Measurements from ENCODE around the gene SCO2. TPM values are rescaled to one million over a fixed set of nuclear protein-coding genes. Genes with fewer than 3 reads are reported as not detected.

Gene SCO2
- polyA plus RNA-seq, 1 experiment: 2.5 TPM

DNA sequence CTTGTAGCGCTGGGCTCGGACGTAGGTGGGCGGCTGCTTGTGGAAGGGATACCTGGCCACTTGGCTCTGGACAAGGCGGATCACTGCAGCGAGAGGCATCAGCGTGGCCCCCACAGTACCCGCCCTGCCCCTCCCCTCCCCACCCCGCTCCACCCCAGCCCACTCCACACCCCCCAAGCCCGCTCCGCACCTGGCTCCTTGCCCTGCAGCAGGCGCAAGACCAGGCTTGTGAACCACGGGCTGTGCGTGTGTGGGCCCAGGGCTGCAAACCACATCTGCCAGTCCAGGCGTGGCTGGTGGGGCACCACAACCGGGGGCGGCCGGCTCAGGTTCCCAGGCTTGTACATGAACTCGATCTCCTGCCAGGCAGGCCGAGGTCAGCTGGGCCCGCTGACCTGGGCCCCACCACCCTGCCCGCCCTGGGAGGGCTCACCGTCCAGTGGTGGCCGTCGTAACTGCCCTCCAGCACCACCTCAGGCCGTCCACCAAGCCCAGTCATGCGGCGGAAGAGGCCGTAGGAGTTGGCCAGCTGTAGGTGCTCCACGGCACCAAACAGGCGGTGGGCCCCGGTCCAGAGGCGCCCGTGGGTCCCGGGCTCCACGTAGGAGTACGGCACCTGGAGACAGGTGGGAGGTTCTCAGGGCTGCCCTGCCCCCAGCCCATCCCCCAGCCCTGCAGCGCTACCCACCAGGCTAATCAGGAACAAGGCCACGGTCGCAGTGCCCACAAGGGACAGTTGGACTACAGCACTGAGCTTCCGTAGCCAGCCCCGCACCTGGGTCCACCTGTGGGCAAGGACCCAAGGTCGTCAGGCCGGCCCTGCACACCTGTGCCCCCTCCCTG is 20.8 kb downstream of the SCO2 start:
- TF ChIP-seq, protein P1, sequence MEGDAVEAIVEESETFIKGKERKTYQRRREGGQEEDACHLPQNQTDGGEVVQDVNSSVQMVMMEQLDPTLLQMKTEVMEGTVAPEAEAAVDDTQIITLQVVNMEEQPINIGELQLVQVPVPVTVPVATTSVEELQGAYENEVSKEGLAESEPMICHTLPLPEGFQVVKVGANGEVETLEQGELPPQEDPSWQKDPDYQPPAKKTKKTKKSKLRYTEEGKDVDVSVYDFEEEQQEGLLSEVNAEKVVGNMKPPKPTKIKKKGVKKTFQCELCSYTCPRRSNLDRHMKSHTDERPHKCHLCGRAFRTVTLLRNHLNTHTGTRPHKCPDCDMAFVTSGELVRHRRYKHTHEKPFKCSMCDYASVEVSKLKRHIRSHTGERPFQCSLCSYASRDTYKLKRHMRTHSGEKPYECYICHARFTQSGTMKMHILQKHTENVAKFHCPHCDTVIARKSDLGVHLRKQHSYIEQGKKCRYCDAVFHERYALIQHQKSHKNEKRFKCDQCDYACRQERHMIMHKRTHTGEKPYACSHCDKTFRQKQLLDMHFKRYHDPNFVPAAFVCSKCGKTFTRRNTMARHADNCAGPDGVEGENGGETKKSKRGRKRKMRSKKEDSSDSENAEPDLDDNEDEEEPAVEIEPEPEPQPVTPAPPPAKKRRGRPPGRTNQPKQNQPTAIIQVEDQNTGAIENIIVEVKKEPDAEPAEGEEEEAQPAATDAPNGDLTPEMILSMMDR (IDR thresholded peaks at IDR 0.05; ENCODE audit: insufficient read depth, low read depth, low read length): no peak

DNA sequence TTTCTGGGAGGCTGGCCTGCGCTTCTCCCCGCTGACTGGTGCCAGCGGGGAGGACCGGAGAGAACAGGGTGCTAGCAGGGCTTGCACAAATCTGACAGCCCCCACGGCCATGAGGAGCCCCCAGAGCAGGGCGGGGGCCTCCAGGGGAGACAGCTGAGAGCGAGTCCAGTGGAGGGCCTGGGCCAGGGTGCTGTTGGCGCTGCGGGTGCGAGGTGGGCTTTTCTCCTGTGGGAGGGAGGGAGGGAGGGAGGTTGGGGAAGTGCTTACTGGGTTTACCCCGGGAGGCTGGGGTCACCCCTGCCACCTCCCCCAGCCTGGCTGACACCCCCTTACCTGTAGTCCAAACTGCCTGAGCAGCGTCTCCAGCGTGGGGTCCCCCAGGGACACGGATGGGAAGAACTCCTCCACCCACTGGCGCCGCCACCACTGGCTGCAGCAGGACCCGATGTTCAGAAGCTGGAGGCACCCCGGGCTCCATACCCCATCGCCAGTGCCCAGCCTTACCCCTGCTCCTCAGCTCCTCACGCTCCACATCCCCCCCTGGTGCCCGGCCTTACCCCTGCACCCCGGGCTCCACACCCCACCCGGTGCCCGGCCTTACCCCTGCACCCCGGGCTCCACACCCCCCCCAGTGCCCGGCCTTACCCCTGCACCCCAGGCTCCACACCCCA is 21.8 kb downstream of the SCO2 start:
- TF ChIP-seq, protein P1 (IDR thresholded peaks at IDR 0.05; ENCODE audit: insufficient read depth, low read depth, low read length): no peak
- ChIA-PET POLR2A (no interaction called here), CTCF (interaction anchor here (1.0 kb wide), 1 partner anchor 66 kb away, joined by 3 read pairs; no protein-coding TSS in a partner anchor)
- no peaks in the 10 kb centered on the region for H3K27me3 ChIP-seq (ENCODE audit: control insufficient read depth, insufficient read depth, low read length)
- DNase-seq (ENCODE audit: low read depth): no peak
- peaks cover 27% of the 10 kb centered on the region for H3K36me3 ChIP-seq (ENCODE audit: control insufficient read depth, insufficient read depth, low read length)
- H3K4me3 ChIP-seq (ENCODE audit: low read depth, low read length): no peak overlapping the region

More for the DNA sequence above, 20.8 kb downstream of the SCO2 start:
- no peak overlapping the region for H3K4me3 ChIP-seq (ENCODE audit: low read depth, low read length)
- CTCF ChIA-PET: no interaction called here
- H3K27me3 ChIP-seq (ENCODE audit: control insufficient read depth, insufficient read depth, low read length): no peaks in the 10 kb centered on the region
- peaks cover 27% of the 10 kb centered on the region for H3K36me3 ChIP-seq (ENCODE audit: control insufficient read depth, insufficient read depth, low read length)
- POLR2A ChIA-PET: no interaction called here
- no peak for DNase-seq (ENCODE audit: low read depth)

DNA sequence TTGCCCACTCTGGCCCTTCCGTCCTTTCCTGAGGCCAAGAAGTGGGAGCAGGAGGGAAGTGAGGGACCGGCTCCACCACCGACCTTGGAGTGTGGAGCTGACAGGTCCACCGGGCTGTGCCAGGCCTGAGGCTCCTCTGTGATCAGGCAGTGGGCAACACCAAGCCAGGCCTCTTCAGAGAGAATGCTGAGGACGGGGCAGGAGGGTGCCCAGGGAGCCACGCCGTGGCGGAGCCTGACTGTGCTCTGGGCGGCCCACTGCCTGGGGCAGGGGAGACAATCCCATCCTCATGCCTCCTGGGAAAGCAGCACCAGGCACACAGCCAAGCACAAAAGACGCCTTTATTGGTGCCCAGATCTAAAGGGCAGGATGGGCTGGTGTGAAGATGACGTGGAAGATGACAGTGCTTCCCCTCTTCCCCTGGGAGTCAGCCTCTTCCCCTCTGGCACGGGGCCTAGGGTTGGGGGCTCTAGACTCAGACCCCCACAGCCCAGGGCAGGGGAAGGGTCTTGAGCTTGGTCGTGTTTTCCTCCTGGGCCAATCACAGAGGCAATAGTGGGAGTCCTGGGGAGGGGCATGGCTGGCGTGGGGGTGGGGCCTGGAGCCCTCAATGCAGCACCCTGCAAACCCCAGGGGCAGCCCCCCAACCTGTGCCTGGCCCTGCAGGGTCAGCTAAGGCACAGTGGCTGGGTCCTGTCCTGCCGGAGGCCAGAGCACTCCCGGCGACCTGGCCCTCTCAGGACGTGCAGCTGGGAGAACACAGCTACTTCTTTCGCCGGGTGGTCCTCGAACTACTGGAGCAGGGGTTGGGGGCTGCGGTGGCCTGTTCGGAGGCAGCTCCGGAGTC is 22.5 kb downstream of the SCO2 start:
- Histone ChIP-seq H3K27me3 (ENCODE audit: control insufficient read depth, insufficient read depth, low read length) (no peaks in the 10 kb centered on the region), H3K36me3 (ENCODE audit: control insufficient read depth, insufficient read depth, low read length) (peaks cover 27% of the 10 kb centered on the region), H3K4me3 (ENCODE audit: low read depth, low read length) (no peak overlapping the region)
- CTCF ChIA-PET: interaction anchor here (1.0 kb wide), 1 partner anchor 65 kb away, joined by 3 read pairs; no protein-coding TSS in a partner anchor
- TF ChIP-seq, protein P1 (IDR thresholded peaks at IDR 0.05; ENCODE audit: insufficient read depth, low read depth, low read length): no peak
- DNase-seq (ENCODE audit: low read depth): no peak
- POLR2A ChIA-PET: no interaction called here

DNA sequence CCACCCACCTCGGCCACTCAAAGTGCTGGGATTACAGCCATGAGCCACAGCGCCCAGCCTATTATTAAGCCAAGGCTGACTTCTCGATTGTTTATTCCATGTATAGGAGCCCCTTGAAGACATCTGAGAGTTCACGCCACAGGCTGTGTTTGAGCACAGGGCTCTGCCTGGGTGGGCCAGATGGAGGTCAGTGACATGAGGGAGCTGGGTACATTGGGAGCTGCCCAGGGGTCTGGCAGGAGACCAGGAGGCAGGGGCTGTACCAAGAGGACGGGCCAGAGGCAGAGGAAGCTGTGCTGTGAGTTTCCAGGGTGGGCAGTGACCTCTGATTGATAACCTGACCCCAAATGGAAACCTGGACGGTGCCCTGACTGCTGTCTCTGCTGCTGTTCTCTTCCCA is 23.3 kb downstream of the SCO2 start:
- POLR2A ChIA-PET: no interaction called here
- no peak overlapping the region for H3K4me3 ChIP-seq (ENCODE audit: low read depth, low read length)
- no peak for DNase-seq (ENCODE audit: low read depth)
- TF ChIP-seq, protein P1 (IDR thresholded peaks at IDR 0.05; ENCODE audit: insufficient read depth, low read depth, low read length): no peak
- no peaks in the 10 kb centered on the region for H3K27me3 ChIP-seq (ENCODE audit: control insufficient read depth, insufficient read depth, low read length)
- H3K36me3 ChIP-seq (ENCODE audit: control insufficient read depth, insufficient read depth, low read length): peaks cover 27% of the 10 kb centered on the region
- CTCF ChIA-PET: interaction anchor here (0.6 kb wide), 1 partner anchor 10 kb away, joined by 3 read pairs; no protein-coding TSS in a partner anchor
